Measurements from ENCODE around the gene RLN3. TPM values are rescaled to one million over a fixed set of nuclear protein-coding genes. Genes with fewer than 3 reads are reported as not detected.

The RLN3 gene
- total and polyA plus RNA-seq, 2 of the 8 experiments (the other 6 are each of a cell fraction or from before 2014, with no cell fraction given), result not detected

GRCh38 chr19:13979686-13980085, 48.3 kb upstream of the RLN3 start (continued):
- TF ChIP-seq CHD7 (IDR thresholded peaks at IDR 0.05; ENCODE audit: insufficient replicate concordance, low read length) (no peak), RXRA (IDR thresholded peaks at IDR 0.05; ENCODE audit: insufficient read depth, low read depth, low read length) (no peak), ASH2L (IDR thresholded peaks at IDR 0.05; ENCODE audit: low read length) (no peak), BRCA1 (IDR thresholded peaks at IDR 0.05; ENCODE audit: low read depth, low read length) (no peak), KDM1A (IDR thresholded peaks at IDR 0.05; ENCODE audit: borderline replicate concordance, low read length) (no peak), SRF (IDR thresholded peaks at IDR 0.05; ENCODE audit: low read depth, low read length) (no peak), CTBP2 (IDR thresholded peaks at IDR 0.05; ENCODE audit: borderline replicate concordance, insufficient read depth, insufficient read length, low read length) (no peak), ATF2 (IDR thresholded peaks at IDR 0.05; ENCODE audit: low read length) (no peak), RNF2 (IDR thresholded peaks at IDR 0.05; ENCODE audit: borderline replicate concordance, low read depth, low read length, missing control alignments, poor library complexity, severe bottlenecking) (no peak), CEBPB (IDR thresholded peaks at IDR 0.05; ENCODE audit: low read depth, low read length) (no peak)
